A673 (cell line): ENCODE data around the gene KNDC1. TPM values are rescaled to one million over a fixed set of nuclear protein-coding genes. Genes with fewer than 3 reads are reported as not detected.

Source experiments
- BruUV-seq: library from RNA; stranded (reverse); fragments of 400-500 nt; replicated peaks from 2 replicates; lab custom pipeline; 2021; lab: Mats Ljungman, UMichigan
- CTCF ChIA-PET: fragments of 300-600 bp; sonication (Branson Sonifier 250); formaldehyde crosslinking; loops from one replicate; lab custom pipeline; 2022; ENCODE audit warnings: antibody characterized with exemption; lab: Charles Lee
- POLR2A ChIA-PET: fragments of 300-600 bp; sonication (Branson Sonifier 250); formaldehyde crosslinking; loops from one replicate; lab custom pipeline; 2022; ENCODE audit warnings: antibody characterized with exemption; ENCODE audit not compliant: low non-redundant PET; lab: Charles Lee
- DNase-seq: peaks from one replicate; pipeline ENCODE4 v3.0.0-alpha.2; 2015; ENCODE audit warnings: low spot score
- H3K27ac ChIP-seq: fragments of 200-600 bp; sonication (generic); 2 replicates; pipeline ENCODE4 v1.5.1; 2016; ENCODE audit warnings: mixed run types, low read depth, mild to moderate bottlenecking, mixed read lengths, antibody characterized with exemption, low read length; ENCODE audit not compliant: poor library complexity, severe bottlenecking
- H3K27me3 ChIP-seq: fragments of 200-600 bp; sonication (generic); replicated peaks from 2 replicates; pipeline ENCODE4 v1.6.1; 2017; ENCODE audit warnings: mixed run types, low read depth, mild to moderate bottlenecking, mixed read lengths, antibody characterized with exemption, low read length; ENCODE audit not compliant: insufficient read depth, poor library complexity
- H3K36me3 ChIP-seq: fragments of 200-600 bp; sonication (generic); 2 replicates; pipeline ENCODE4 v1.6.1; 2016; ENCODE audit warnings: mixed run types, mild to moderate bottlenecking, mixed read lengths, antibody characterized with exemption, low read length; ENCODE audit not compliant: insufficient read depth, poor library complexity, severe bottlenecking
- H3K4me1 ChIP-seq: fragments of 200-600 bp; sonication (generic); 2 replicates; pipeline ENCODE4 v1.6.1; 2017; ENCODE audit warnings: mixed run types, mild to moderate bottlenecking, mixed read lengths, antibody characterized with exemption, low read length; ENCODE audit not compliant: insufficient read depth, poor library complexity, severe bottlenecking
- H3K4me3 ChIP-seq: fragments of 200-600 bp; sonication (generic); 2 replicates; pipeline ENCODE4 v1.5.1; 2016; ENCODE audit warnings: low read depth, mixed run types, mild to moderate bottlenecking, mixed read lengths, low read length; ENCODE audit not compliant: poor library complexity, severe bottlenecking
- H3K9me3 ChIP-seq: fragments of 200-600 bp; sonication (generic); 2 replicates; pipeline ENCODE4 v1.6.1; 2016; ENCODE audit warnings: mixed run types, low read depth, mild to moderate bottlenecking, mixed read lengths, antibody characterized with exemption, low read length; ENCODE audit not compliant: poor library complexity, severe bottlenecking
- EZH2 ChIP-seq: fragments of 200-600 bp; sonication (generic); IDR thresholded peaks from 2 replicates; pipeline ENCODE4 v1.6.1; 2017; ENCODE audit warnings: borderline replicate concordance, low read depth, mild to moderate bottlenecking, mixed read lengths, antibody characterized with exemption, low read length; ENCODE audit not compliant: poor library complexity, severe bottlenecking
- intact Hi-C: fragments of 100-400 bp; cut with micrococcal nuclease; formaldehyde crosslinking; loops from one replicate; pipeline ENCODE4 v1.10.0; 2022; ENCODE audit not compliant: unreplicated experiment
- total RNA-seq: library from RNA; stranded (reverse); gene quantifications from 2 replicates; pipeline ENCODE4 v1.2.3, GENCODE V29; 2021
- TF ChIP-seq, protein P1 (sequence below): fragments of 300-800, 200-600 bp; sonication (generic); conservative IDR thresholded peaks from 2 replicates; pipeline ENCODE4 v1.5.1; 2017; ENCODE audit warnings: low read depth, mild to moderate bottlenecking, antibody characterized with exemption, low read length, moderate library complexity, mixed read lengths

The KNDC1 gene
- total RNA-seq, 1 experiment from 2014 or later = not detected

DNA sequence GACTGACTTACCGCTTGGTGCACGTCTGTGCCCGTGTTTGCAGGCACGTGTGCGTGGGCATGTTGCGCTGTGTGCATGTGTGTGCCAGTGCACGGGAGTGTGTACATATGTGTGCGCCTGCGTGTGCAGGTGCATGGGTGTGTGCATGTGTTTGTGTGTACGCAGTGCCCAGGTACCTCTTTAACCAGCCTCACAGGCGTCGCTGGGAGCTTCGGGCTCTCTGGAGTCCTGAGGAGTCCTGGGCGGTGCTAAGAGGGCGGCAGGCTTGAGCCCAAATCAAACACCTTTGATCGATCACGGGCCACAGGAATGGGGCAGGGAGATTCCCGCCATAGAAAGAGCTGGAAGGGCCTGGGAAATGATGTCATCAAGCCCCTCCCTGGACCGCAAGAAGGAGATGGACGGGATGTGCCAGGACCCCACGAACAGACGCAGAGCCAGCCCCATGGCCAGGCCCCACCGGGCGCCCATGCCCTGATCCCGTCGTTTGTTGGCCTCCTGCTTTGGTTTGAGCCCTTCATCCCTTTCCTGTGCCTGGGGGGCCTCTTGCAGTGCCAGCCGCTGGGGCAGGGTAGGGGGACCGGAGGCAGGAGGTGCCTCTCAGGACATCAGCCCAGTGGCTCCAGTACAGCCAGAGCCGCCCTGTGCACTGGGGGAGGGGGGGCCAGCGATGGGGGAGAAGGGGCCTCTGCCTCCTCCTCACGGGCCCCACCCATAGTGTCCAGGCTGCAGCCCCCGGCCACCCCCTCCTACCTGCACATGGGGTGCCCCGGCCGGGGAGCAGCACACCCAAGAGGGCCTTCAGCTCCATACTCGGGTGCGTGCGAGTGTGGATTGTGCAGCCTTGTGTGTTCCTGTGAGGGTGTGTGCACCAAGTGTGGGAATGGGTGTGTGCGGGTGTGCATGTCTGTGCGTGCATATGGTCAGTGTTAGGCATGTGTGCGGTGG is 5.8 kb downstream of the KNDC1 start:
- intact Hi-C loops = no loop called here
- Histone ChIP-seq H3K36me3 (no peaks in the 10 kb centered on the region), H3K9me3 (no peaks in the 10 kb centered on the region), H3K4me1 (no peaks in the 10 kb centered on the region), H3K27me3 (peaks cover 52% of the 10 kb centered on the region), H3K4me3 (no peak overlapping the region), H3K27ac (no peak overlapping the region)
- TF ChIP-seq, protein P1, sequence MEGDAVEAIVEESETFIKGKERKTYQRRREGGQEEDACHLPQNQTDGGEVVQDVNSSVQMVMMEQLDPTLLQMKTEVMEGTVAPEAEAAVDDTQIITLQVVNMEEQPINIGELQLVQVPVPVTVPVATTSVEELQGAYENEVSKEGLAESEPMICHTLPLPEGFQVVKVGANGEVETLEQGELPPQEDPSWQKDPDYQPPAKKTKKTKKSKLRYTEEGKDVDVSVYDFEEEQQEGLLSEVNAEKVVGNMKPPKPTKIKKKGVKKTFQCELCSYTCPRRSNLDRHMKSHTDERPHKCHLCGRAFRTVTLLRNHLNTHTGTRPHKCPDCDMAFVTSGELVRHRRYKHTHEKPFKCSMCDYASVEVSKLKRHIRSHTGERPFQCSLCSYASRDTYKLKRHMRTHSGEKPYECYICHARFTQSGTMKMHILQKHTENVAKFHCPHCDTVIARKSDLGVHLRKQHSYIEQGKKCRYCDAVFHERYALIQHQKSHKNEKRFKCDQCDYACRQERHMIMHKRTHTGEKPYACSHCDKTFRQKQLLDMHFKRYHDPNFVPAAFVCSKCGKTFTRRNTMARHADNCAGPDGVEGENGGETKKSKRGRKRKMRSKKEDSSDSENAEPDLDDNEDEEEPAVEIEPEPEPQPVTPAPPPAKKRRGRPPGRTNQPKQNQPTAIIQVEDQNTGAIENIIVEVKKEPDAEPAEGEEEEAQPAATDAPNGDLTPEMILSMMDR = no peak
- TF ChIP-seq EZH2 = no peak
- no peak for DNase-seq
- BruUV-seq = no TSS peak
- ChIA-PET CTCF (no interaction called here), POLR2A (no interaction called here)

DNA sequence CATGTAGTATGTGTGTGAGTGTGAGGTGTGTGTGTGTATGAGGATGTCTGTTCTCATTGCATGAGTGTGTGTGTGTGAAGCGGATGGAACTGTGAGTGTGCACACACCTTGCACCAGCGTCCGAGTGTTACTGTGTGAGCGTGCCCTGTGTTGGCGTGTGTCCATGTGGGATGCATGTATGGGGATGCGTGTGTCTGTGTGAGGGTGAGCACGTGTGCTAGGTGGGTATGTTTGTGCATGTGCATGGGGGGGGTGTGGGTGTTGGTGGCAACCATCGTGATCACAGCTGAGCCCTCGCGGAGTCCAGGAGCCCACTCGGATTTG is 6.4 kb downstream of the KNDC1 start:
- POLR2A ChIA-PET = no interaction called here
- Histone ChIP-seq H3K27me3 (peaks cover 46% of the 10 kb centered on the region), H3K9me3 (no peaks in the 10 kb centered on the region), H3K4me1 (no peaks in the 10 kb centered on the region), H3K36me3 (no peaks in the 10 kb centered on the region), H3K4me3 (no peak overlapping the region), H3K27ac (no peak overlapping the region)
- no TSS peak for BruUV-seq
- CTCF ChIA-PET = no interaction called here
- no peak for DNase-seq
- intact Hi-C loops = no loop called here
- TF ChIP-seq, protein P1 = no peak
- no peak for TF ChIP-seq EZH2

DNA sequence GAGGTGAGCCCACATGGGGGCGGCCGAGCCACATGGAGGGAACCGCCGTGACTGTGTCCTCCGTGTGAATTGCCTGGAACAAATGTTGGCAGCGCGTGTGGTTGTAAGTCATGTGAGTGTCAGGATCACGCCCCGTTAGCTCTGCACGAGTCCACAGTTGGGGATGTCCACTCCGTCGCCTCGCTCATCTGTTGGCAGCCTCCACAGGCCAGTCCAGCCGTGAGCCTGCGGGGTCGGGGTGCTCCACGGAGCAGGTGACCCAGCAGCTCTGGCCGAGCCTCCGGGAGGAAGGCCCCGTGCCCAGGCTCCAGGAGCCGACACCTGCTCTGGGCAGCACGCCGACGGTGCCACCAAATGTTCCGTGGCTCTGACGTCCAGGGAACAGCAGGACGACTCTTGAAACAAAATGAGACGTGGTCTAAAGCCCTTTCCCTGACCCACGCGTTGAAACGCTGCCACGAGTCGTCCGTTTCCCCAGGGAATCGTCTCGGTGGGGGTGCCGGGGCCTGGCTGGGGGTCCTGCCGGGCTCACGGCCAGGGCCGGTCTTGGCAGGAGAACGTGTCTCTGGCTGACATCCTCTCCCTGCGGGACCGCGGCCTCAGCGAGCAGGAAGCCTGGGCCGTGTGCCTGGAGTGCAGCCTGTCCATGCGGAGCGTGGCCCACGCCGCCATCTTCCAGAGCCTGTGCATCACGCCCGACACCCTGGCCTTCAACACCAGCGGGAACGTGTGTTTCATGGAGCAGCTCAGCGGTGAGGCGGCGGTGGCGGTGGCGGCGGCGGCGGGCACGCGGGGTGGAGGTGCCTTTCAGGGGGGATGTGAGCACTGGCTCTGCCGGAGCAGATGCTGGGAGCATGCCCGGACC is 7.0 kb downstream of the KNDC1 start:
- H3K36me3 ChIP-seq = no peaks in the 10 kb centered on the region
- H3K27ac ChIP-seq = no peak overlapping the region
- no peaks in the 10 kb centered on the region for H3K4me1 ChIP-seq
- no peak for DNase-seq
- POLR2A ChIA-PET = no interaction called here
- H3K27me3 ChIP-seq = peaks cover 43% of the 10 kb centered on the region
- no peaks in the 10 kb centered on the region for H3K9me3 ChIP-seq
- no peak for TF ChIP-seq EZH2
- TF ChIP-seq, protein P1 = no peak
- no peak overlapping the region for H3K4me3 ChIP-seq
- no TSS peak for BruUV-seq
- intact Hi-C loops = no loop called here
- CTCF ChIA-PET = no interaction called here
